ENCODE measurements around the gene BIN1. TPM values are rescaled to one million over a fixed set of nuclear protein-coding genes. Genes with fewer than 3 reads are reported as not detected.
A peak's percentile ranks its signal among the peaks of the same experiment; 100 is the strongest.
"Not testable (repeated sequence)": the region's sequence is repeated elsewhere in the genome, so short reads cannot be mapped to it uniquely, and the experiment has no call there.

The BIN1 gene
- total RNA-seq, 2 donors from 2014 or later, result 24.9 to 30.1 TPM

DNA sequence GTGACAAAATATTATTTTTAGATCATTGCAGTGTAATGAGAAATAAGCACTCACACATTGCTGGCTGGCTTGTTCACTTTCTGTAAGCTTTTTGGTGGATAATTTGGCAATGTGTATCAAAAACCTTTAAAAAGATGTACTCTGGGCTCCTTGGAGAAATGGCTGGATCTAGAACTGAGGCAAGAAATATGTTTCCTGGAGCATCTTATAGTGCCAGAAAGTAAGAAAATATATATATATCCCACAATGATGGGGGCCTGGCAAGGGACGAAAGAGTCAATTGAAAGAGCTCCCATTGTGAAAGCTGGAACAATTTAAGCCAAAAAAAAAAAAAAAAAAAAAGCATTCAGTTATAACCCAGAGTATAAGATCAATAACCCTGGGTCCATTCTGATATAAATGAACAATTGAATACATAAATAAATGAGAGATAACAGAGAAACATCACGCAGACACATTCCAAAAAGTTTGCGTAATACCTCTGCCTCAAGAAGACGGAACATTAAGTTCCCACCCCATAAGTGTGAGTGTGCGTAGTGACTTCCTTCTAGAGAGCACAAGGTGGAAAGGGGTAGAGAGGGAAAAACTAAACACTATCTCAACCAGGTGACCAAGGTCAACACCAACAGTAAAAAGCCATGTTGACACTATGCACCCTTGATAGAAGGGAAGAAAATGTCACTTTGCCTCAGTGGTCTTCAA lies 77.5 kb downstream of the BIN1 start:
- ATAC-seq (ENCODE audit: insufficient number of reproducible peaks, low FRiP score, low read depth) (no peak), DNase-seq (ENCODE audit: low spot score) (no peak)
- H3K27ac ChIP-seq, result no peak overlapping the region
- no peak for TF ChIP-seq CTCF (IDR thresholded peaks at IDR 0.05)
- H3K4me3 ChIP-seq, result no peak overlapping the region
- no peaks in the 10 kb centered on the region for H3K36me3 ChIP-seq
- H3K4me1 ChIP-seq (ENCODE audit: control insufficient read depth in 1 of 2, low read depth in 2 of 2), result peaks cover 7 to 16% of the 10 kb centered on the region in 2 donors
- no peaks in the 10 kb centered on the region for H3K27me3 ChIP-seq (replicated peaks; ENCODE audit: insufficient read depth)
- H3K9me3 ChIP-seq, result no peaks in the 10 kb centered on the region

GRCh38 chr2:127028745-127029144 lies 78.2 kb downstream of the BIN1 start:
- ATAC-seq (ENCODE audit: insufficient number of reproducible peaks, low FRiP score, low read depth), result not testable (repeated sequence)

DNA sequence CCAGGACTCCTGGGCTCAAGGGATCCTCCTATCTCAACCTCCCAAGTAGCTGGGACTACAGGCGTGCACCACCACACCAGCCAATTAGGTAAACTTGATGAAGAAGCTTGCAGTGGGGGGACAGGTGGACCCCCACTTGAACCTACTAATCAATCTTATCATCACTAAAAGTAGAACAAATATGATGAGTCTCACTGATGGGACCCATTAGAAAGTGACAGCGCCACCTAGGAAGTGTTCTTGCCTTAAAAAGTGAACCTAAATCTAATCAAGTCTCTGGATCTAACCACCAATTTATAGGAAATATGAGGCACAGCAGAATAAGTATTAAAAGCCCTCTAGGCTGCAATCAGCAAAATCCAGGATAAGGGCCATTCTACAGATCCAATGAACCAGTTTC lies 79.2 kb downstream of the BIN1 start:
- no peak for DNase-seq (ENCODE audit: low spot score)
- no peak for TF ChIP-seq CTCF (IDR thresholded peaks at IDR 0.05)
- H3K27ac ChIP-seq, result no peak overlapping the region
- no peak for ATAC-seq (ENCODE audit: insufficient number of reproducible peaks, low FRiP score, low read depth)
- peaks cover 7 to 16% of the 10 kb centered on the region in 2 donors for H3K4me1 ChIP-seq (ENCODE audit: control insufficient read depth in 1 of 2, low read depth in 2 of 2)
- no peak overlapping the region for H3K4me3 ChIP-seq
- H3K9me3 ChIP-seq, result no peaks in the 10 kb centered on the region
- no peaks in the 10 kb centered on the region for H3K27me3 ChIP-seq (replicated peaks; ENCODE audit: insufficient read depth)
- no peaks in the 10 kb centered on the region for H3K36me3 ChIP-seq

More at GRCh38 chr2:127028745-127029144, 78.2 kb downstream of the BIN1 start:
- H3K4me1 ChIP-seq (ENCODE audit: control insufficient read depth in 1 of 2, low read depth in 2 of 2), result peaks cover 7 to 16% of the 10 kb centered on the region in 2 donors
- not testable (repeated sequence) for DNase-seq (ENCODE audit: low spot score); H3K36me3 ChIP-seq; H3K27me3 ChIP-seq (replicated peaks; ENCODE audit: insufficient read depth); H3K27ac ChIP-seq; H3K4me3 ChIP-seq; H3K9me3 ChIP-seq

DNA sequence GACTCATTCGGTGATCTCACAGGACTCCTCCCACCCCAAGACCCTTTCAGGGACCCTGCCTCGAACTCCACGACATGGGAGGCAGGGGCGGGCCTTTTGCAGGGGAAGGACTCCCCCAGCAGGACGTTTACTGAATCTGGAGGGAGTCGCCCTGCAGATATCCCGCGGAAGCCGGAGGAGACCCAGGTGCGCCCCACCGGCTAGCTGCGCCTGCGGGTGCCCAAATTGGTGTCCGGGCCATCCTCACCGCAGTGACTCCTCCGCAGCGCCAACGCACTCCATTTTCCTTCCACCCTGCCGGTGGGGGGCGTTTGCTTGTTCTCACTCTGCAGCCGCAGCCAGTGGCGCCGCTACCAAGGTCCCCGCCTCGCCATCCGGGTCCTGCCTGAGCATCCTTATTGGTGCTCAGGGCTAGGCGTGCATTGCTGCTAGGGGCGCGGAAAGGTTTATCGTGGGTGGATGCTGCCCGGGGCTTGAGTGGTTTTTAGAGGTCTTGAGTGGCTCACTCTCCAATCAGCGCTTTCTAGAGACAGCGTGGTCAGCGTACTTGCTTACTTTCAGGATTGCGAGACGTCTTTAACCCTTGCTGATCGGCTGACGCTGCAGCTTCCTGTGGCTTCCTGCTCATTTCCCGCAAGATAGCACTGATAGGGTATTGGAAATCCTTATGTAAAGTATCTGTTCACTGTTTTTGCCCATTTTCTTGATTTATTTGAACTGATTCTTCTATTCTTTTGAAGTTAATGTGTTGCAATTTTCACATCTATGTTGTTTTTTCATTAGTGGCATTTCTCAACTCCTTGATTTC lies 81.4 kb downstream of the BIN1 start:
- H3K9me3 ChIP-seq, result no peaks in the 10 kb centered on the region
- peaks cover 7 to 16% of the 10 kb centered on the region in 2 donors for H3K4me1 ChIP-seq (ENCODE audit: control insufficient read depth in 1 of 2, low read depth in 2 of 2)
- H3K36me3 ChIP-seq, result no peaks in the 10 kb centered on the region
- TF ChIP-seq CTCF (IDR thresholded peaks at IDR 0.05), result peak; percentile 26
- no peak overlapping the region for H3K27ac ChIP-seq
- peak overlapping the region; percentile 72 for H3K4me3 ChIP-seq
- ATAC-seq (ENCODE audit: insufficient number of reproducible peaks, low FRiP score, low read depth) (peak; percentile 51), DNase-seq (ENCODE audit: low spot score) (peak; percentile 40)
- no peaks in the 10 kb centered on the region for H3K27me3 ChIP-seq (replicated peaks; ENCODE audit: insufficient read depth)

- H3K4me3 ChIP-seq, result peak overlapping the region; percentile 72
- no peaks in the 10 kb centered on the region for H3K27me3 ChIP-seq (replicated peaks; ENCODE audit: insufficient read depth)
- no peaks in the 10 kb centered on the region for H3K36me3 ChIP-seq
- no peak overlapping the region for H3K27ac ChIP-seq
- DNase-seq (ENCODE audit: low spot score) (no peak), ATAC-seq (ENCODE audit: insufficient number of reproducible peaks, low FRiP score, low read depth) (no peak)
- H3K9me3 ChIP-seq, result no peaks in the 10 kb centered on the region
- H3K4me1 ChIP-seq (ENCODE audit: control insufficient read depth in 1 of 2, low read depth in 2 of 2), result peaks cover 7 to 16% of the 10 kb centered on the region in 2 donors
- TF ChIP-seq CTCF (IDR thresholded peaks at IDR 0.05), result peak; percentile 38
Measured at GRCh38 chr2:127024769-127025358, 82.1 kb downstream of the BIN1 start.
